HG02852 (cell line): Measurements from ENCODE around the gene THSD7A.
A peak's percentile ranks its signal among the peaks of the same experiment; 100 is the strongest.

Experiments
- ATAC-seq: cut with Tn5 transposase; IDR thresholded peaks from one replicate; pipeline ENCODE4 v1.9.1; 2021; ENCODE audit warnings: mild to moderate bottlenecking, moderate library complexity; ENCODE audit not compliant: unreplicated experiment

THSD7A gene

DNA sequence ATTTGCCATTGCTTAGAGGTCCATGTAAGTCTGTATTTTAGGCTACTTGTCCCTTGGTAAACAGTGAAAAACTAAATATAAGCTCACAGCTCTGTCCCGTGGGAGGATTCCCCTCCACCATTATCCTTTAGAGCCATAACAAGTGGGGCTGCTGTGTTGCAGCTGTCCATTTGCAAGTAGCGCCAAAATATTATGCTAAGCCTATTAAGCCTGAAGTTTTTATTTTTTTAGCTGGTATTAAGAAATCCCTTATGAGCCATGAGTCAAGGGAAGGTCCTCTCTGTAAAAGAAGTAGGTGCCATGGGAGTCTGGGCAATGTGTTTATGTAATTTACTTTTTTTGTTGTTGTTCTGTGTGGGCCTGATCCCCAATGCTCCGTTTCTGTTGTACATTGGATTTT is 183.9 kb downstream of the THSD7A start:
- no peak for ATAC-seq

DNA sequence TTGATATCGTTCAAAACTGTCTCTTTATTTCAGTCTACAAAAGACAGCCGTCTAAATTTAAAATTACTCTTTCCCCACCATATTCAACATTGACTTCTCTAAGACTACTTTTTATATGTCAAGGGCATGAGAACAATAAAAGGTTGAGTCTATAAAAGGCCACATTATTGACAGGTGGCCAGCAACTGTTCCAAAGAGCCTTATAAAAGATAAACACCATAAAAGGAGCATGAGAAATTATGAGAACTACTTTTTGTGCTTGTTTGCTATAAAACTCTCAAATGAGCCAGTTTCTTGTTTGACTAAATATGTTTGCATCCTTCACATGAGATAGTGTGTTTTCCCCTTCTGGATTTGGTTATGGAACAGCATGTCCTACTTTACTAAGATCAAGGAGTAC is 189.2 kb downstream of the THSD7A start:
- no peak for ATAC-seq

DNA sequence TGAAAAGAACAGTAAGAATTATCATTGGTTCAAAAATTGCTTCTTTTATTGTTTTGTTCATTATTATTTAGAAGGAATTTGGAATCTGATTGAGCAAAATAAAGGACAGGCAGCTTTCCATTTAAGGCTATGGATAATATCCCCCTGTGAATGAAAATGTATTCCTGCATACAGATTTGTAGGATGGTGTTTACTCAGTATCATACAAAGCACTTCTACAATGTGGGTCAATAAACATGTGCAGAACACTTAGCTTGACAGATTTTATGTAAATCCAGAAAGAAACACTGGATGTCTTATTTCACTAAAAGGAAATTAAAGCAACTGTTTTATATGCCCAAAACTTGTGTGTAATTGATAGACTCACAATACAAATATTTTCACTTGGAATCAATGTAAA is 189.7 kb downstream of the THSD7A start:
- no peak for ATAC-seq

DNA sequence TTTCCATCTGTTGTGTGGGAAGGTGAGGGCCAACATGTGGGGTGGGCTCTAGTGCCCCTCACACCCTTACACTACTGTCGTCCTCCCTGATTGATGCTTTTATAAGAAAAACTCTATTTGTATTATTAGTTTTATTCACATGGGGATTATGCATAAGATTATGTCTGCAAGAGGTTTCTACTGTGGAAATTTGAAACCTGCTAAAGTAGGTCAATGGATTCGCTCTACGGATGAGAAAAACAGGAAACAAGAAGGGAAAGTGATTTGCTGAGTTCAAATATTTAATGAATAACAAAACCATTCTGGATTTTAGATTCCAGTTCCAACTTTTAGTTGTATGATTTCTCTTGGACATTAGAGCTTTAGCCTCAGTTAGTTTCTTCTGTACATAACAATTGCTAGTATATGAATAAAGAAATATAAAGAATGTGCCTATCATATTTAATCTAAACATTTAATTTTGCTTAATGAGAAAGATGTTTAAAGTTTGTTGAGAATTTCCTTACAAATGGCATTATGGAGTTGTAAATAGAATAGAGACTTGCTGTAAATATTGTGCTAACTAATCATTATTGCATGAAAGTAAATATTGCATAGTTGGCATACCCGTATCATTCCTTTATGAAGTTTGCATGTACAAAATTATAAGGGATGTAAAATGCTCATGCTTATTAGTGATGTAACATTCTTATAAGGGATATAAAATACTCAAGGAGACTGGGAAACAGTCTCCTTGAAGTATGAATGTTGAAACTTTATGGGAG is 193.8 kb downstream of the THSD7A start:
- ATAC-seq: no peak

DNA sequence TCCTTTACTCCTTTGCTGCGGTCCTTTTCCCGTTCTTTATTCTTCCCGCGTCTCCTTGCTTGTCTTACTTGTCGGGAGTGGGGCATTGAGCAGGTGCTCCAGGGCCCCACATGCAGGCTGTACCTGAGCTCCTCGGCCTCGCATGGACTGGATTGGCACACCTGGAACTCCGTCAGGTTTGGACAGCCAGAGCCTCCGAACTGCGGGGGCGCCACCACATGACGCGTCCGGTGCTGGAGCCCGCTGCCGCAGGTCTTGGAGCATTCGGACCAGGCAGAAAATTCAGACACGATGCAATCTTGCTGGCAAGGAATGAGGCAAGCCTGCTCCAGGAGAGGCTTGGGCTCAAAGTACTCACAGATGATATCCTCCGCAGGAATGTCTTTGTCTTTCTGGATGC is 195.7 kb downstream of the THSD7A start:
- no peak for ATAC-seq

DNA sequence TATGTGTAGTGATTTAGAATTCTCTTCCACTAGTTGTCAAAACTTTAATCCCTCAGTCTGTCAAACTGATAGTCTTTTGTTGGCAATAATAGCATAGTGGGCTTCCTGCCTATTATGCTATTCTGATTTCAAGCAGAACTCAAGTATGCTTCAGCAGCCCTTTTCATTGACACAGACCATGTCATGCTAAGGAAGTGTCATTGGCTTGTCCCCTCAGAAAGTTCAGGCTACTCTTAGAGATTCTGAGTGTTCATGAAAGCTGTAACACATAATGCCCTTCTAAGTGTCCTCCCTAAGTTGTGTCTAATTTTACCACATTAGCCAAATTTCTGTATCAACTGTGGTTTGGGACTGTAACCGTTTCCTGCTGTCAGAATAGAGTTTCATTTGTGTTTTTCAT is 198.7 kb downstream of the THSD7A start:
- ATAC-seq: no peak

DNA sequence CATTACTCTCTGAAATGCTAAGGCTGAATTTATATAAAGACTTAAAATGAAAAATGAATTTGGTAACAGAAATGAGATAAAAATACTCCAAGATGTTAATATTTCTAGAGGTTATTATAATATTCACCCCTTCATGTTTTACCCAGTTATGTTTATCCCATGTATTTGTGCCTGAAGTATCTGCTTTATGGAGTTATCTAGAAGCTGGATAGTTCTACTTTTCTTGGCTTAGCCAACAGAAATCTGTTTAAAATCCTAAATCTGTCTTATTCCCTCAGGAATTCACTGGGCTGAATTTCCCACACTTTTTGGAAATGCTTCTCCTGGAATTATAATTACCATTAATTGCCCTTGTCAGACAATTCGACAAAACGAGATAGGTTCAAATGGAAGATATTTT is 201.6 kb downstream of the THSD7A start:
- no peak for ATAC-seq

DNA sequence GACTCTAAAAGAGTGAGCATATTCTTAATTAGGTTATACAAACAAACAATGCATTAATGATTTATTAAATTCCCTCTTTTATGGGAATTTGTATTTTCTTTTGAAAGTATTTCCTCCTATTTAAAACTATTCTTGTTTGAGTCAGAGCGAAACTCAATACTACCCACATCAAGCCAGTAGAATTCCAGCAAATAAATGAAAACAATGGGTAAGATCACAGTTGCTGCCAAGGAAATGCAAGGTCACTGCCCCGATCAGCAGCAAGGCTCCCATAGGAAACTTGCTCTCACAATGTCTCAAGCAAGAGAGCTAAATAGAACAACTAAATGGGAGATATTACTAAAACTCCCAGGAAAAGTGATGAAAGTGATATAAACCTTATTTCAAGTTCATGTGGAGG is 206.3 kb downstream of the THSD7A start:
- no peak for ATAC-seq

DNA sequence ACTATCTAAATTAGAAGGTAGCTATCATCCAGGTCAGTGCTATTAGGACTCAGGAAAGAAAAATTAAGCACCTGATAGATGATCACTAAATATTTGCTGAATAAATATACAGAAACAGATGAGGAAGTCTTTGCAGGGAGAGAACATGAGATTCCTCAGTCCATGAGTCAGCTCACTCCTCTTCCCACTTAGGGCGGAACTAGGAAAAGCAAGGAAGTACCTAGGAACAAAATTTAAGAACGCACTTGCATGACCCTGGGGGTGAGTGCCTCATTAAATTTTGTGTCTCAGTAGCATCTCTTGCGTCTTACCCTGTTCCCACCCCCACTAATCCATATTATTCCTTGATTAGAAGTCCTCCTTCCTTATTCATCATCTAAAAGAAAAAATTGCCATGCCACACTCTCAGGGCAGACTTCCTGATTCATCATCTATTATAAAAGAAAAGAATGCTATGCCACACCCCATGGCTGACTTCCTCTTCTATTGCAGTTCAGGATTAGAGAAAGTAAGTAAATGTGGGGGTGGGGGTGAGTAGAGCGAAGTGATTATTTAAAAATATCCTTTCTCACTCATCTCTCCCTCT is 208.8 kb downstream of the THSD7A start:
- ATAC-seq: no peak

DNA sequence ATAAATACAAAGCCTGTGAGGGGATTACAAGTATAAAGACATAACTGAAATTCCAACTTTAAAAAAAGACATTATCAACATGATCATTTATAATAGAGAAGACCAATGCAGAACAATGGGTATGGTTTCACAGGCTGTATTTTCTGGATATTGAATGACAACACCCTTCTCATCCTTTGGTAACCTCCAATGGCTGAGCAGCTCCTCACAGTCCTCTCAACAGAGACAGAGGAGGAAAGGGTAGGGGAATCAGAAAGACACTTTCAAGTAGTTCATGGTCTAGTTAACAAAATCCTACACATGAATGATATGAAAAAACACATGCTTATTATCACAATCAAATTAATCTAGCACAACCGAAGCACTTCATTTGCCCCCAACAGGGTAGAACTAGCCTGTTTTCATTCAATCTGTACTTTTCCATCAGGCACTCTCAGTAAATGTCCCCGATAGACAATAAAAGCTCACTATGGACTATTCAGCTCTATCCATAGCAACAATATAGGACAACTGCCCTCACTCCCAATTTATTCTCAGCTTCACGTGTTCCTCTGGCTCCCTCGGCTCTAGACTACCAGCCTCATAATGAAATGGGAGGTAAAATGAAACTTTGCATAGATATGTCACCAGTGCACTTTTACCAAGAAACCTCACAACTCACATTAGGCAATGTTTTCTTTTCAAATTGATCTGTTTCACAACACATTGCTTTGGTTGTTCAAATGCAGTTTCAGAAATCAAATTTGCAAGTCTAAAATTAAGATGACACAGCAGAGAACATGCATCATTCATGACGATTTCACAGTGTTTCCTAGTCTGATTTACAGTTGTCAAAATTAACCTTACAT is 211.4 kb downstream of the THSD7A start:
- ATAC-seq: no peak

DNA sequence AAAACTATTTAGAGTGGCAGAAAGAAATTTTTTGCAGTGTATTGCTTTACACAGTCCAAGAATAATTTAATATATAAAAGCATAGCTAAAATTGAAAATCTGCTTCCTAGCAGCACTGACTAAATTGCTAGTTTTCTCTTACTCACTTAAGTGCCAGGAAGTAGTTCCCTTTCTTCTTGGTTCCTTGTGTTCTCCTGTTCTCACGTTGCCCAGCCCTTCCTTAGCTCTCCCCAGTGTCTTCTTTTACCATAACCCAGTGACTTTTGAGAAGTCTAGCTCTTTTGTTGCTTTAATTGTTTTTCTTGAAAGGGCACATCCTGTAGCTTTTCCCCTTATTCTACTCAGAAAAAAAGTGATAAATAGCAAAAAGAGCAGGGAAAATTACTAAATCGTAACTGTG is 215.5 kb downstream of the THSD7A start:
- ATAC-seq: no peak

DNA sequence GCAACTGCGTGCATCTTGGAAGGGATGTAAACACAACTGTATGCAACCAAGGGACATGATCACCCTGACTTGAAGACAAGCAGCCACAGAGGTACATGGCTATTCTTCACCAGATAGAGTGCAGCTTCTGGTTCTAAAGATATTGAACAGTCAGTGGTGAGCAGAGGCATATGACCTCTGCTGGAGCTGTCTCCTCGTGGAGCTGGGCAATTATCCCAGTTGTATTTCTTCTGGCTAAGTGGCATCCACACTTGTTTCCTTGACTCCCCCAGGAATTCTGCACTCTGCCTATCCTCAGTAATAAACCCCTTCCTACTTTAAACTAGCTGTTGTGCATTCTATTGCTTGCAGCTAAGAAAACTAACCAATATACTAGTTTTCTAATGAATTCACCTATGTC is 216.8 kb downstream of the THSD7A start:
- ATAC-seq: no peak

DNA sequence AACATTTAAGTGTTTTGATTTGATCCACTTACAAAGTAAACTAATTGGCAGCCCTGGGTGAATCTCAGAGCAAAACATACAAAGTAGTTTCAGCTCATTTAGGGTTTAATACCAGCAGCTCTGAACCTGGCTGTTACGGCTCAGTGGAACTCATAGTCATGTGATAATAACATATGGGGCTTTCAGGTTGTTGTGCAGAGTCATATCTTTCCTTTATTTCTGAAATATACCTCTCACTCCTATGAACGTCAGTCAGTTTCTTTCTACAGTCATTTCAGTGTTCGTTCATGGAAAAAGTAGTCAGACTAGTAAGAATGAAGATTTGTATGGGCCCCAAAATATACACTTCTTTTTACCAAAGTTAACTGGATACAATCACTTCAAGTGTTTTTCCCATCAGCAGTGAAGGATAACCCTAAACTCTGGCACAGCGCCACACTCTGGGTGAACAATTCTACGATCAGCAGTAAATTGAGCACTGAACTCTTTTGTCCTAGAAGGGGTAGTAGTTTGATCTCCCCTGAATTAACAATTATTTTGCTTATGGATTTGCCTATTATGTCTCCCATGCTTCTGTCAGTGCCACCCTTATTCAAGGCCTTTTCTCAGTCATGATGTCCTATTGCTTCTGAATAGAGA is 218.6 kb downstream of the THSD7A start:
- peak; percentile 98 for ATAC-seq

DNA sequence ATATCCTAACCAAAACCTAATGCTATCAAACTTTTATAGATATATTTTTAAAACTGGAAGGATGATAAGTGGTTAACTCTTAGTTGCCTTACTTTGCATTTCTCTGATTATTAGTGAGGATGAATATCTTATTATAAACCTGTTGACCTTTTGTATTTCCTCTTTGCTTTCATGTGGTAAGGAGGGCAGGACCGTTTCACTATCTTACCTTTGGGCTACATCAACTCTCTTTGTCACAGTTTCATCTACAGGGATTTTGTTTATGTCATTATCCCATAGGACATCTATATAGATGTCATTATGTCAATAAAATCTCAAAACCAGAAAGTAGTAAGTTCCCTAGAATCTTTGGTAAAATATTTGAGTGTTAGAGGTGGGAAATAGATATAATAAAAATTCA is 219.3 kb downstream of the THSD7A start:
- peak; percentile 28 for ATAC-seq

DNA sequence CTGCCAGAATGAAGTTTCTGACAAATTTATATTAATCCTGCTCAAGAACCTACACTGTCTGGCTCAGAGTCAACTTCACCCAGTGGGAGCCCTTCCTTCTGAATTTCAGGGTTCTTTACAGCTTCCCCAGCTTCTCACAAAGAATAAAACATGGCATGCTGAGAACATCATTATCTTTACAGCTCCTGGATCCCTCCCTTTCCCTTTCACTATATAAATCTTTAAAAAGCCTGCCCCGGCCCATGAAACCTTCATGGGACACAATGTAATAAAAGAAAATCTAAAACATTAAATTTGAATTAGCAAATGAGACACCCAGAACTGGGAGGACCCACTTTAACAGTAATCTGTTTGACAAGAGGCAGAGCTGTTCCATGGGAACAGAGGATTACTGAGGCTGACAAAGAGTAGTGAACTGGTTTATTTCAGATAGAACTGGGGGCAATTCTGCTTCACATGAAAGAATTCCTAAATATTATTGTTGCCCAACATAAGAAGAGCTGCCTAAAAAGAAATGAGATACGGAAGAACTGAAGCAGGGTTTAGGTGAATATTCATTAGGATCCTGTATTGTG is 222.8 kb downstream of the THSD7A start:
- no peak for ATAC-seq

DNA sequence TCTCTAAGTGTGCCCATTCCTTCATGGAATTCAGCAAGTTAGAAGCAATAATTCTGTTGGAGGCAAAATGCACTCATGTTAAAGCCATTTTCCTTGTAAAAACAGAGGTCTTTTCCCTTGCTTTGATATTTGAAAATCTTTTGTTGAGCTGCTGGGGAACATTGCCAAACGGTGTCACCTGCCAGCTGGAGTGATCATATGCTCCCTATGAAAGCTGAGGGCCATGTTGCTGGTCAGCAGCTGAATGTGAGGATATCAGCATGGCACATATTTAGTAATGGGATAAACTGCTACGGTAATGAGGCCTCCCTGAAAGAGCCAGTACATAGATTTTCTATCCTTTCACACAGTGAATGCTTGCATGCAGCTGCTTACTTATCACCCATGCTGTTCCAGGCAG is 224.3 kb downstream of the THSD7A start:
- no peak for ATAC-seq

DNA sequence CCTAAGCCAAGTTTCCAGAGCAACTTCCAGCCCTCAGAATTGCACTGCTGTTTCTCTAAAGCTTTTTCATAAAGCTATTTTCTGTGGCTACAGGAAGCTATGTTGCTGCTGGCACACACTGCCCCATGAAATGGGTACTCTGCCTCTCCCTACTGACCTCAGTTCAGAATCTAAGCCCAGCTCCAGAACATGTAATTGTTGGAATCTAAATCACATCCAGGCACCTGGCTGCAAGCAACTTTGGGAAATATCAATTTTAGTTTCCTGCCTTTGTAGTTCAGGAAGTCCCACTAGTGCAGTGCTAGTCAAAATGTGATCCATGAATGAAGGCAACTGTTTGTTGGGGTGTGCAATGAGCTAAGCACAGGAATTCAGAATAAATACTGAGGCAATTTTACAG is 226.2 kb downstream of the THSD7A start:
- no peak for ATAC-seq

DNA sequence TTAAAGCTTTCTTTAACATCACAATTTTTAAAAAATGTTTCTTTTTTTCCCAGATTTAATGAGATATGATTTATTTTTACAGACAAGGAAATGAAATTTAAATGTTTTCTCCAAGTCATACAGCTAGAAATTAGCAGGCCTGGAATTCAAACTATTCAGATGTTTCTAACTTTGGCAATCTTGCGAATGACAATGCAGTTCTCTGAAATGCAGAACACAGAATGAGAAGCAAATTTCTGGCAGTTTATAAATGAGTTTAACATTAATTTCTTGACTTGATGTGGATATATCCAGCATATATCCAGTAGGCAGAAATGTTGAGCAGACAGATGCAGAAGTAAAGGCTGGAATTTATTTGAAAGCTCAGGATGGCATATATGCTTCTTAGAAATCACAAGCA is 227.5 kb downstream of the THSD7A start:
- ATAC-seq: no peak

DNA sequence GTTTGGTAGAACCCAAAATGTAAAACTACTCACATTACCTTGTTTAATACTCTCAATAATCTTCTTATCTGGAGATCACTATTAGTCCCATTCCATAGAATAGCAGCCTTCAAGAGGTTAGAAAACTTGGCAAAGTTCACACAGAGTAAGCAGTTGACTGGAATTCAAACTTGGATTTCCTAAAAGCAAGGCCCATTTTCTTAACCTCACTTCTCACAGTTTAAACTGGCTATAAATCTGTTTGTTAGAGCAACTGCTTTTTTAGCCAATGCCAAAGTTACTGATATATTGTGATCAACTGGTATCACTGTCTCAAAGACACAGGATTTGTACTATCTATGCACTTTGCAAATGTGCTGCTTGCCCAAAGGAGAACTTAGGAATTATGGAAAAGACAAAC is 230.2 kb downstream of the THSD7A start:
- ATAC-seq: no peak

DNA sequence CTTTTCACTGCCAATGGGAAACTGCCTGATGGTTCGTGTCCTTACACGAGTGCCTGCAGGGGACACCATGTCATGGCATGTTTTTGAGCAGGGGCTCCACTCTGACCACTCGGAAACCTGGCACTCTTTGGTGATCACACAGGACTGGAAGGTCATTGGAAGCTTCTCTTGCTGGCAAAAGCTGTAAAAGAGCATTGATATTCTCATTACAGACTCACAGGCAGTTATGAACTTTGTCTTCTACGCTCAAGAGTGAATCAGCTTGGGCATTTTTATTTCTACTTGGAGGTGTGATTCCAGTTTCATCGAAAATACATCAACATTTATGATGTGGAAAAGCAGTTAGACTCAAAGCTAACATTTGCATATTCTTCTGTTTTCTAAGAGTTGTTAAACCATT is 238.7 kb downstream of the THSD7A start:
- no peak for ATAC-seq

DNA sequence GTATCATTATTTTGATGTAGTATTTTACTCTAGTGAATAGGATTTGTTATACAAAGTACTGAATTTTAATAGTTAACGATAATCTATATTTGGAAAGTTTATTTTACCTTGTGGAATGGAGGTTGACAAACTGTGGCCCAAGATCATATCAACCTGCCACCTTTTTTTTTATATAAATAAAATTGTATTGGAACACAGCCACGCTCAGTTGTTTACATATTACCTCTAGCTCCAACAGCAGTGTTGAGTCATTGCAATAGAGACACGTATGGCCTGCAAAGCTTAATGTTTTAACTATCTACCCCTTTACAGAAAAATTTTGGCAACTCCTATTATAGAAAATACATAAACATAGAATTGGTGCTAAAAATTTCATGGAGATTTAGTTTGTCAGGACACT is 239.3 kb downstream of the THSD7A start:
- ATAC-seq: no peak
